GM20431 (cell line): ENCODE data around the gene FRAS1.

Source experiments
- in situ Hi-C: fragments of 300-500 bp; cut with MseI, MboI; formaldehyde crosslinking; loops from one replicate; pipeline ENCODE4 v1.15.0; 2020; ENCODE audit warnings: low sequenced_read_pairs; ENCODE audit not compliant: unreplicated experiment

The FRAS1 gene

GRCh38 chr4:78588894-78589545 is 531.9 kb downstream of the FRAS1 start:
- in situ Hi-C loops: no loop called here

GRCh38 chr4:78591404-78591803 is 534.3 kb downstream of the FRAS1 start:
- in situ Hi-C loops: no loop called here

GRCh38 chr4:78592088-78592783 is 535.1 kb downstream of the FRAS1 start:
- in situ Hi-C loops: no loop called here
